Retinal pigment epithelial cell (primary cell): ENCODE measurements around the gene SLC35F5.

Experiments
- DNase-seq: peaks from one replicate; pipeline ENCODE4 v3.0.0-alpha.2; 2010; ENCODE audit warnings: low read depth
- H3K4me3 ChIP-seq: 2 replicates; pipeline ENCODE4 v1.5.1; 2011; ENCODE audit warnings: mild to moderate bottlenecking, low read length, control low read depth, moderate library complexity
- CTCF ChIP-seq: conservative IDR thresholded peaks from 2 replicates; pipeline ENCODE4 v1.5.1; 2011; ENCODE audit warnings: low read depth, low read length, control low read depth, inconsistent platforms

SLC35F5 gene

GRCh38 chr2:113768770-113769169 lies 12.3 kb upstream of the SLC35F5 start:
- no peak for TF ChIP-seq CTCF
- DNase-seq = peak; percentile 32
- no peak overlapping the region for H3K4me3 ChIP-seq

GRCh38 chr2:113767811-113768460 lies 11.5 kb upstream of the SLC35F5 start:
- TF ChIP-seq CTCF = no peak
- H3K4me3 ChIP-seq = no peak overlapping the region
- no peak for DNase-seq

GRCh38 chr2:113765276-113765675 lies 8.8 kb upstream of the SLC35F5 start:
- TF ChIP-seq CTCF = no peak

GRCh38 chr2:113762377-113763118 lies 6.1 kb upstream of the SLC35F5 start:
- DNase-seq = no peak
- no peak overlapping the region for H3K4me3 ChIP-seq
- TF ChIP-seq CTCF = no peak

More at GRCh38 chr2:113765276-113765675, 8.8 kb upstream of the SLC35F5 start:
- no peak overlapping the region for H3K4me3 ChIP-seq
- DNase-seq = no peak

GRCh38 chr2:113760400-113760799 lies 4.0 kb upstream of the SLC35F5 start:
- no peak for DNase-seq
- no peak overlapping the region for H3K4me3 ChIP-seq
- TF ChIP-seq CTCF = no peak

GRCh38 chr2:113757138-113757657 lies 756 bp upstream of the SLC35F5 start:
- H3K4me3 ChIP-seq = peak overlapping the region; percentile 62
- TF ChIP-seq CTCF = no peak
- no peak for DNase-seq

GRCh38 chr2:113755835-113756354 lies 547 bp downstream of the SLC35F5 start:
- no peak for DNase-seq
- no peak for TF ChIP-seq CTCF
- peak overlapping the region; percentile 62 for H3K4me3 ChIP-seq
